ENCODE results near the gene CABP1.
A peak's percentile ranks its signal among the peaks of the same experiment; 100 is the strongest.

The CABP1 gene

GRCh38 chr12:120643574-120643973 is 3.1 kb downstream of the CABP1 start:
- H3K27me3 ChIP-seq (ENCODE audit: insufficient read depth, low read depth) = peaks cover 18% of the 10 kb centered on the region; the same call in 1 of the 2 replicates
- no peaks in the 10 kb centered on the region for H3K79me2 ChIP-seq (ENCODE audit: insufficient read depth, low read depth)
- H3K4me3 ChIP-seq (IDR thresholded peaks at IDR 0.05; ENCODE audit: insufficient read depth, low read depth, low read length) = no peak overlapping the region
- H4K20me1 ChIP-seq (ENCODE audit: insufficient read depth) = no peaks in the 10 kb centered on the region
- H3K9ac ChIP-seq = no peak overlapping the region
- H3K4me1 ChIP-seq (ENCODE audit: low read depth, poor library complexity, severe bottlenecking) = no peaks in the 10 kb centered on the region
- TF ChIP-seq, protein P1, sequence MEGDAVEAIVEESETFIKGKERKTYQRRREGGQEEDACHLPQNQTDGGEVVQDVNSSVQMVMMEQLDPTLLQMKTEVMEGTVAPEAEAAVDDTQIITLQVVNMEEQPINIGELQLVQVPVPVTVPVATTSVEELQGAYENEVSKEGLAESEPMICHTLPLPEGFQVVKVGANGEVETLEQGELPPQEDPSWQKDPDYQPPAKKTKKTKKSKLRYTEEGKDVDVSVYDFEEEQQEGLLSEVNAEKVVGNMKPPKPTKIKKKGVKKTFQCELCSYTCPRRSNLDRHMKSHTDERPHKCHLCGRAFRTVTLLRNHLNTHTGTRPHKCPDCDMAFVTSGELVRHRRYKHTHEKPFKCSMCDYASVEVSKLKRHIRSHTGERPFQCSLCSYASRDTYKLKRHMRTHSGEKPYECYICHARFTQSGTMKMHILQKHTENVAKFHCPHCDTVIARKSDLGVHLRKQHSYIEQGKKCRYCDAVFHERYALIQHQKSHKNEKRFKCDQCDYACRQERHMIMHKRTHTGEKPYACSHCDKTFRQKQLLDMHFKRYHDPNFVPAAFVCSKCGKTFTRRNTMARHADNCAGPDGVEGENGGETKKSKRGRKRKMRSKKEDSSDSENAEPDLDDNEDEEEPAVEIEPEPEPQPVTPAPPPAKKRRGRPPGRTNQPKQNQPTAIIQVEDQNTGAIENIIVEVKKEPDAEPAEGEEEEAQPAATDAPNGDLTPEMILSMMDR (conservative IDR thresholded peaks at IDR 0.05; ENCODE audit: low read depth, low read length) = no peak
- H3K27ac ChIP-seq = no peak overlapping the region
- no peaks in the 10 kb centered on the region for H3K36me3 ChIP-seq (ENCODE audit: insufficient read depth)
- H3K4me2 ChIP-seq = no peak overlapping the region
- H2AFZ ChIP-seq (ENCODE audit: low read depth) = no peak overlapping the region

GRCh38 chr12:120646044-120646443 is 5.6 kb downstream of the CABP1 start:
- Histone ChIP-seq H3K4me2 (no peak overlapping the region), H4K20me1 (ENCODE audit: insufficient read depth) (no peaks in the 10 kb centered on the region), H3K79me2 (ENCODE audit: insufficient read depth, low read depth) (no peaks in the 10 kb centered on the region), H3K4me1 (ENCODE audit: low read depth, poor library complexity, severe bottlenecking) (no peaks in the 10 kb centered on the region), H3K9ac (no peak overlapping the region), H3K36me3 (ENCODE audit: insufficient read depth) (no peaks in the 10 kb centered on the region), H3K27me3 (ENCODE audit: insufficient read depth, low read depth) (peaks cover 18% of the 10 kb centered on the region; the same call in 1 of the 2 replicates), H2AFZ (ENCODE audit: low read depth) (no peak overlapping the region), H3K4me3 (IDR thresholded peaks at IDR 0.05; ENCODE audit: insufficient read depth, low read depth, low read length) (no peak overlapping the region), H3K27ac (no peak overlapping the region)
- TF ChIP-seq, protein P1 (conservative IDR thresholded peaks at IDR 0.05; ENCODE audit: low read depth, low read length) = no peak

- H2AFZ ChIP-seq (ENCODE audit: low read depth) = no peak overlapping the region
- TF ChIP-seq, protein P1 (conservative IDR thresholded peaks at IDR 0.05; ENCODE audit: low read depth, low read length) = no peak
- H3K4me1 ChIP-seq (ENCODE audit: low read depth, poor library complexity, severe bottlenecking) = no peaks in the 10 kb centered on the region
- no peak overlapping the region for H3K27ac ChIP-seq
- H3K79me2 ChIP-seq (ENCODE audit: insufficient read depth, low read depth) = no peaks in the 10 kb centered on the region
- no peak overlapping the region for H3K4me3 ChIP-seq (IDR thresholded peaks at IDR 0.05; ENCODE audit: insufficient read depth, low read depth, low read length)
- H4K20me1 ChIP-seq (ENCODE audit: insufficient read depth) = no peaks in the 10 kb centered on the region
- H3K9ac ChIP-seq = no peak overlapping the region
- H3K27me3 ChIP-seq (ENCODE audit: insufficient read depth, low read depth) = peaks cover 13% of the 10 kb centered on the region; the same call in 1 of the 2 replicates
- no peaks in the 10 kb centered on the region for H3K36me3 ChIP-seq (ENCODE audit: insufficient read depth)
- no peak overlapping the region for H3K4me2 ChIP-seq
Measured at GRCh38 chr12:120647375-120647755, 6.9 kb downstream of the CABP1 start.

DNA sequence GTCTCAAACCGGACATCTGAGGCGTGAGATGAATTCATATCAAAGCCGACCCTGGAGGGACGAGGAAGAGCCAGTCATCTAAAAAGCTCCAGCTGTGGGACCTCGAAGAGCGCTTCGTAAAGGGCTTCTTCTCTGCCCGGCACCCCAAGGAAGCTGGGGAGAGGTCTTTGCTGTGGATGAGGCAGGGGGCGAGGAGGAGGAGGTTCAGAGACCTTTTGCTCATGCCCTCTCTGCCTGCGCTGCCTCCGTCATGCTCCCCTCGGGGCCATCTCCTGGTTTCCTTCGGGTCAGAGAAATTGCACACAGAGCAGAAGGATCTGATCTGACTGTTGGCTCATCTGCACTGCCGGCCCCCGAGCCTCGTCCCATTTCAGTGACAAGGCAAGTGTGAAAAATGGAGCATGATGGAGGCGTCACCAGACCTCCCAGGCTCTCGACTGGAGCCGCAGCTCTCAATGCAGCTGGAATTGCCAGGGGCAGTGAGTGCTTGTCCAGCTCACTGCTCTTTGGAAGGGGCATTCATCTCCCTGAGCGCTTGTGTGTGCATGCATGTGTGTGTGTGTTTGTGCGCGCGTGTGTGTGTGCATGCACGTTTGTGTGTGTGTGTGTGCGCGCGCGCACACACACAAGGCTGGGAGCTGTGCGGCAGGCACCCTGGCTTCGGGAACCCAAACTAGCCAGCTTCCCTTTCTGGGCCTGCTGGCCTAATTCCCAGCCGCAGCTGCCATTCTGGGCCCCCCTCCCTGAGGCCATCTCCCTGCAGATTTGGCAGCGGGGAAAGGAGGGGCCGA is 9.2 kb downstream of the CABP1 start:
- no peak overlapping the region for H3K4me3 ChIP-seq (IDR thresholded peaks at IDR 0.05; ENCODE audit: insufficient read depth, low read depth, low read length)
- H2AFZ ChIP-seq (ENCODE audit: low read depth) = peak overlapping the region; percentile 32; the same call in 1 of the 2 replicates
- TF ChIP-seq, protein P1 (conservative IDR thresholded peaks at IDR 0.05; ENCODE audit: low read depth, low read length) = no peak
- H3K4me2 ChIP-seq = peak overlapping the region; percentile 15; the same call in 1 of the 2 replicates
- no peaks in the 10 kb centered on the region for H3K36me3 ChIP-seq (ENCODE audit: insufficient read depth)
- H3K4me1 ChIP-seq (ENCODE audit: low read depth, poor library complexity, severe bottlenecking) = no peaks in the 10 kb centered on the region
- H3K27me3 ChIP-seq (ENCODE audit: insufficient read depth, low read depth) = peaks cover 4% of the 10 kb centered on the region; the same call in 1 of the 2 replicates
- no peak overlapping the region for H3K27ac ChIP-seq
- no peaks in the 10 kb centered on the region for H3K79me2 ChIP-seq (ENCODE audit: insufficient read depth, low read depth)
- H4K20me1 ChIP-seq (ENCODE audit: insufficient read depth) = no peaks in the 10 kb centered on the region
- no peak overlapping the region for H3K9ac ChIP-seq

All from KMS-11 (cell line).